Uterus (tissue), 2 donors: ENCODE results near the gene ZNF630.

ENCODE experiments used
- POLR2A ChIP-seq, 2 donors: fragments of 450-650 bp; IDR thresholded peaks; one replicate each; pipeline ENCODE4 v1.6.1; 2016; ENCODE audit warnings: antibody characterized with exemption in 2 of 2, mild to moderate bottlenecking in 1 of 2, moderate library complexity in 1 of 2
- TF ChIP-seq, protein P1 (sequence below), 4 experiments: fragments of 200-600 bp in 2 of 4; fragments of 450-650 bp in 2 of 4; sonication (generic) in 2 of 4; IDR thresholded peaks; one replicate each; pipeline ENCODE4 v1.5.1; 2016 to 2019; ENCODE audit warnings: antibody characterized with exemption in 4 of 4, mild to moderate bottlenecking in 2 of 4, moderate library complexity in 1 of 4

DNA sequence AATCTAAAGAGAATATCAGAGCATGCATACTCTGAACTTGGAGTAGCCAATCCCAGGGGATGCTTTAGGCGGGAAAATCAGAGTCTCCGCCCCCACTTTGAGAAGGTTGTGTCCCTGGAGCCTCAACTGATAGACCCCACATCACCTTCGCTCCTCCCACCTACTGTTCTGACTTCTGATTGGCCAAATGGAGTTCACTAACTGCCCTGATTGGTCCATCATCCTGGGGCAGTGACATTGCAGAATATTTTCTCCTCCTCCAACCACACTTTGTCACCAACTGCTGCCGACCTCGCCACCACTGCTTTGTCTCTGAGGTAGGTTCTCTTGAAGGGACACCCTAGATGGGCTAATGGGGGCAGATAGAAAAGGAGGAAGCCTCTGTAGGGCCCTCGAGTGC is 36.3 kb upstream of the ZNF630 start:
- no peak for TF ChIP-seq POLR2A (IDR thresholded peaks at IDR 0.05)
- TF ChIP-seq, protein P1, sequence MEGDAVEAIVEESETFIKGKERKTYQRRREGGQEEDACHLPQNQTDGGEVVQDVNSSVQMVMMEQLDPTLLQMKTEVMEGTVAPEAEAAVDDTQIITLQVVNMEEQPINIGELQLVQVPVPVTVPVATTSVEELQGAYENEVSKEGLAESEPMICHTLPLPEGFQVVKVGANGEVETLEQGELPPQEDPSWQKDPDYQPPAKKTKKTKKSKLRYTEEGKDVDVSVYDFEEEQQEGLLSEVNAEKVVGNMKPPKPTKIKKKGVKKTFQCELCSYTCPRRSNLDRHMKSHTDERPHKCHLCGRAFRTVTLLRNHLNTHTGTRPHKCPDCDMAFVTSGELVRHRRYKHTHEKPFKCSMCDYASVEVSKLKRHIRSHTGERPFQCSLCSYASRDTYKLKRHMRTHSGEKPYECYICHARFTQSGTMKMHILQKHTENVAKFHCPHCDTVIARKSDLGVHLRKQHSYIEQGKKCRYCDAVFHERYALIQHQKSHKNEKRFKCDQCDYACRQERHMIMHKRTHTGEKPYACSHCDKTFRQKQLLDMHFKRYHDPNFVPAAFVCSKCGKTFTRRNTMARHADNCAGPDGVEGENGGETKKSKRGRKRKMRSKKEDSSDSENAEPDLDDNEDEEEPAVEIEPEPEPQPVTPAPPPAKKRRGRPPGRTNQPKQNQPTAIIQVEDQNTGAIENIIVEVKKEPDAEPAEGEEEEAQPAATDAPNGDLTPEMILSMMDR (IDR thresholded peaks at IDR 0.05): no peak
